ENCODE measurements around the gene TSPAN2.
"Not testable (repeated sequence)": the region's sequence is repeated elsewhere in the genome, so short reads cannot be mapped to it uniquely, and the experiment has no call there.

The TSPAN2 gene

GRCh38 chr1:115023593-115023992 is 65.7 kb downstream of the TSPAN2 start:
- H3K4me3 ChIP-seq (ENCODE audit: low read length): no peak overlapping the region
- DNase-seq (ENCODE audit: low read depth): no peak
- no peak for TF ChIP-seq CTCF (IDR thresholded peaks at IDR 0.05; ENCODE audit: insufficient read depth, low read depth, low read length, missing control alignments)

- no peak overlapping the region for H3K4me3 ChIP-seq (ENCODE audit: low read length)
- no peak for DNase-seq (ENCODE audit: low read depth)
- TF ChIP-seq CTCF (IDR thresholded peaks at IDR 0.05; ENCODE audit: insufficient read depth, low read depth, low read length, missing control alignments): no peak
Observed at GRCh38 chr1:115021145-115021544, 68.2 kb downstream of the TSPAN2 start.

- not testable (repeated sequence) for H3K4me3 ChIP-seq (ENCODE audit: low read length); DNase-seq (ENCODE audit: low read depth)
Observed at GRCh38 chr1:115019549-115019948, 69.8 kb downstream of the TSPAN2 start.

GRCh38 chr1:115013792-115014191 is 75.5 kb downstream of the TSPAN2 start:
- DNase-seq (ENCODE audit: low read depth): no peak
- H3K4me3 ChIP-seq (ENCODE audit: low read length): no peak overlapping the region
- TF ChIP-seq CTCF (IDR thresholded peaks at IDR 0.05; ENCODE audit: insufficient read depth, low read depth, low read length, missing control alignments): no peak

GRCh38 chr1:115012434-115012833 is 76.9 kb downstream of the TSPAN2 start:
- TF ChIP-seq CTCF (IDR thresholded peaks at IDR 0.05; ENCODE audit: insufficient read depth, low read depth, low read length, missing control alignments): no peak
- no peak for DNase-seq (ENCODE audit: low read depth)
- no peak overlapping the region for H3K4me3 ChIP-seq (ENCODE audit: low read length)

- no peak overlapping the region for H3K4me3 ChIP-seq (ENCODE audit: low read length)
- TF ChIP-seq CTCF (IDR thresholded peaks at IDR 0.05; ENCODE audit: insufficient read depth, low read depth, low read length, missing control alignments): no peak
- no peak for DNase-seq (ENCODE audit: low read depth)
Observed at GRCh38 chr1:115012006-115012405, 77.3 kb downstream of the TSPAN2 start.

GRCh38 chr1:115006191-115006590 is 83.1 kb downstream of the TSPAN2 start:
- no peak overlapping the region for H3K4me3 ChIP-seq (ENCODE audit: low read length)
- no peak for TF ChIP-seq CTCF (IDR thresholded peaks at IDR 0.05; ENCODE audit: insufficient read depth, low read depth, low read length, missing control alignments)
- peak; percentile 50 for DNase-seq (ENCODE audit: low read depth)
